Left ventricle myocardium inferior (tissue), 1 donor: Measurements from ENCODE around the gene BCR. TPM values are rescaled to one million over a fixed set of nuclear protein-coding genes. Genes with fewer than 3 reads are reported as not detected.

Source experiments
- DNase-seq: peaks from one replicate; pipeline ENCODE4 v3.0.0-alpha.2; 2020
- H3K27ac ChIP-seq: fragments of 200-600 bp; replicated peaks from 2 replicates; pipeline ENCODE4 v1.8.0; 2021
- H3K27me3 ChIP-seq: fragments of 200-600 bp; 2 replicates; pipeline ENCODE4 v1.8.0; 2021; ENCODE audit warnings: low read depth
- H3K36me3 ChIP-seq: fragments of 200-600 bp; 2 replicates; pipeline ENCODE4 v1.8.0; 2021
- H3K4me1 ChIP-seq: fragments of 200-600 bp; 2 replicates; pipeline ENCODE4 v1.8.0; 2021
- H3K4me3 ChIP-seq: fragments of 200-600 bp; 2 replicates; pipeline ENCODE4 v1.8.0; 2021; ENCODE audit warnings: mild to moderate bottlenecking, moderate library complexity
- H3K9me3 ChIP-seq: fragments of 200-600 bp; replicated peaks from 2 replicates; pipeline ENCODE4 v1.8.0; 2021
- intact Hi-C: fragments of 100-400 bp; cut with micrococcal nuclease; formaldehyde crosslinking; loops from one replicate; pipeline ENCODE4 v1.11.0; 2022
- total RNA-seq: library from RNA; stranded (reverse); fragmentation: NEBNext Ultra II Directional; extraction: Animal tissue kit (Norgen Biotek cat#: 25700); gene quantifications from one replicate; pipeline ENCODE4 v1.2.1, GENCODE V29; 2021
- TF ChIP-seq, protein P1 (sequence below): fragments of 200-600 bp; IDR thresholded peaks from 2 replicates; pipeline ENCODE4 v1.8.0; 2021; ENCODE audit warnings: antibody characterized with exemption, mild to moderate bottlenecking, borderline replicate concordance
- donor health status: DM: no; HTN: yes; CAD: no; lungs with severe emphysema.

BCR gene
- total RNA-seq, 1 donor from 2014 or later, result 26.7 TPM

DNA sequence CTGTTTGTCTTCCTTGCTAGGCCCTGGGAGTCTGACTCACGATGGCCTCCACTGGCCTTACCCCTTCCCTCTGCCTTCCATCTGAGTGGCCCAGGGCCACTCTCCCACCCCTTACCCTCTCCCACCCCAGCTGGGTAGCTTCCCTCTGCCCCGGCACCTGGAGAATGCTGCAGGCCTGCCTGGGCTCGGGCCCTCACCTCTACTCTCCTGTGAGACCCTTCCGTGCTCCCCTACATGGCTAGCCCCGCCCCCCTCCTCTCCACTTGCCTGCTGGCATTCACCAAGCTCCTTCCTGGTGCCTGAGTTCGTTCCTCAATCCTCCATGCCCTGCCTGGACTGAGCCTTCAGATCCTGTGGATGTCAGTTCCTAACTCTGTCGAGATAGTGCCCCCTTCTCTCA is 26.3 kb upstream of the BCR start:
- no peaks in the 10 kb centered on the region for H3K9me3 ChIP-seq
- peaks cover 8% of the 10 kb centered on the region for H3K4me1 ChIP-seq
- H3K4me3 ChIP-seq, result no peak overlapping the region
- H3K36me3 ChIP-seq, result no peaks in the 10 kb centered on the region
- no peak overlapping the region for H3K27ac ChIP-seq
- peaks cover 16% of the 10 kb centered on the region for H3K27me3 ChIP-seq
- TF ChIP-seq, protein P1, sequence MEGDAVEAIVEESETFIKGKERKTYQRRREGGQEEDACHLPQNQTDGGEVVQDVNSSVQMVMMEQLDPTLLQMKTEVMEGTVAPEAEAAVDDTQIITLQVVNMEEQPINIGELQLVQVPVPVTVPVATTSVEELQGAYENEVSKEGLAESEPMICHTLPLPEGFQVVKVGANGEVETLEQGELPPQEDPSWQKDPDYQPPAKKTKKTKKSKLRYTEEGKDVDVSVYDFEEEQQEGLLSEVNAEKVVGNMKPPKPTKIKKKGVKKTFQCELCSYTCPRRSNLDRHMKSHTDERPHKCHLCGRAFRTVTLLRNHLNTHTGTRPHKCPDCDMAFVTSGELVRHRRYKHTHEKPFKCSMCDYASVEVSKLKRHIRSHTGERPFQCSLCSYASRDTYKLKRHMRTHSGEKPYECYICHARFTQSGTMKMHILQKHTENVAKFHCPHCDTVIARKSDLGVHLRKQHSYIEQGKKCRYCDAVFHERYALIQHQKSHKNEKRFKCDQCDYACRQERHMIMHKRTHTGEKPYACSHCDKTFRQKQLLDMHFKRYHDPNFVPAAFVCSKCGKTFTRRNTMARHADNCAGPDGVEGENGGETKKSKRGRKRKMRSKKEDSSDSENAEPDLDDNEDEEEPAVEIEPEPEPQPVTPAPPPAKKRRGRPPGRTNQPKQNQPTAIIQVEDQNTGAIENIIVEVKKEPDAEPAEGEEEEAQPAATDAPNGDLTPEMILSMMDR, result no peak
- DNase-seq, result no peak
- intact Hi-C loops, result no loop called here

DNA sequence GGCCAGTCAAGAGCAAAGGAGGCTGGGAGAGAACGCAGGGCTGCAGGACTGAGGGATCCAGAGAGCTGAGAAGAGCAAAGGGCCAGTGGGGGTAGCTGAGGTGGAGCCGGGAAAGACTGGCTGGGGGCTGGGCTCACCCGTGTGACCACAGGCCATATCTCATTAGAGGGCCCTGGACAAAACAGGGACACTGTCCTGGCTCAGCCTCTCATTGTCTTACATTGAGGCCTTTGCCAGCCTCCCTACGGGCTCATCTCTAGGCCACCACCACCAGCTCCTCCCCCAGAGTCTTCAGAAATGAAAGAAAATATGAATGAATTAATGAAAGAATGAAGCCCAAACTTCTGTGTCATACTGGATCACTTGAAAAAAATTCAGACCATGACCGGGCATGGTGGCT is 25.8 kb upstream of the BCR start:
- no peak overlapping the region for H3K4me3 ChIP-seq
- intact Hi-C loops, result no loop called here
- no peaks in the 10 kb centered on the region for H3K9me3 ChIP-seq
- H3K4me1 ChIP-seq, result peaks cover 7% of the 10 kb centered on the region
- TF ChIP-seq, protein P1, result no peak
- H3K27me3 ChIP-seq, result peaks cover 16% of the 10 kb centered on the region
- H3K36me3 ChIP-seq, result no peaks in the 10 kb centered on the region
- H3K27ac ChIP-seq, result no peak overlapping the region
- DNase-seq, result no peak

DNA sequence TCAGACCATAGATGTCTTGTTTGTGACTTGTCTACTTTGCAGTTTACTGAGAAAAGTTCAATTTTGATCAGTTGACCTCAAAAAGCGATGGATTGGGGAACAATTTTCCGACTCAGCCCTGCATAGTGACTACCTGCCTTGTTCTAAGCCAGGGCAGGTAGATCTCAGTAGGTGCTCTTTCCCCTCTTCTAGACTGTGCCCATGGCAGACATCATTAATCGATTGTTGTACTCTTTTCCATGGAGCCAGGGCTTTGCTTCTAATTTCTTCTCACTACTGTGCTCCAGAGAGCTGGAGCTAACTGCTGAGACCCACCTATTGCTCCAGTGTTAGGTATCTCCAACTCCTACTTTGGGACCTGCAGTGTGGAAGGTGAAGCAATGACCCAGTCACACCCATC is 25.2 kb upstream of the BCR start:
- DNase-seq, result no peak
- Histone ChIP-seq H3K4me3 (no peak overlapping the region), H3K36me3 (no peaks in the 10 kb centered on the region), H3K27ac (no peak overlapping the region), H3K9me3 (no peaks in the 10 kb centered on the region), H3K27me3 (peaks cover 16% of the 10 kb centered on the region), H3K4me1 (no peaks in the 10 kb centered on the region)
- TF ChIP-seq, protein P1, result no peak
- intact Hi-C loops, result no loop called here

DNA sequence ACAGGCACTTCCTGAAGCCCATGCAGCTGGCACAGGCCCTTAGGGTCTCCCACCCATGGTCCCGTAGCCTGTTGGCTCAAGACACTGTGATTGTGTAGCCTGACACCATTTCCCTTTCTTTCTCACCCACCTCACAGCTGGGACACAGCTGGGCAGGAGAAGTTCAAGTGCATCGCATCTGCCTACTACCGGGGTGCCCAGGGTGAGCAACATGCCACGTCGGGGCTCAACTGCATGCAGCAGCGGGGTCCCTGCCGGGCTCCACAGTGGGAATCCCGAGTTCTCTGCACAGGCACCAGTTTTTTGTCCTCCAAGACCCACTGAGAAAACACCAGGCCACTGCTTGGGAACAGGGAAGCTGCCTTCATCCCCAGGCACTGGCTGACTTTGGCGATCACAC is 24.5 kb upstream of the BCR start:
- H3K9me3 ChIP-seq, result no peaks in the 10 kb centered on the region
- DNase-seq, result no peak
- intact Hi-C loops, result no loop called here
- peaks cover 16% of the 10 kb centered on the region for H3K27me3 ChIP-seq
- no peaks in the 10 kb centered on the region for H3K36me3 ChIP-seq
- no peak overlapping the region for H3K4me3 ChIP-seq
- TF ChIP-seq, protein P1, result no peak
- H3K4me1 ChIP-seq, result no peaks in the 10 kb centered on the region
- no peak overlapping the region for H3K27ac ChIP-seq

DNA sequence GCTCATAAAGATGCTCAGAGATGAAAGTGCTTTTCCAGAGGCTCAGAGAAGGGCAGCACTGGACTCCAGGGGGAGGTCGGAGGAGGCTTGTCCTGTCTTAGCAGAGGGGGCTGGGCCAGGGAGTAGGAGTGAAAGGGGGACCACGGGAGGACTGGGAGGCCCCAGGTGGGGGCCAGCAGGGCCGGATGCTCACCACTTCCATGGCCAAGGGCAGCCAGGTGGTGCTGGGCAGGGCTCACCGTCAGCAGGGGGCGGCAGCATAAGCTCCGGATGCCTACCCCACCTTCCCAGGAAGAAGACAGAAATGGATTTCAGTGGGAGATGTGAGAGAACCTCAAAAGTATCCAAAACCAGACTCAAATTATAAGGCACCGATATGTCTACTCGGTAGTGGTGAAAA is 24.0 kb upstream of the BCR start:
- TF ChIP-seq, protein P1, result no peak
- Histone ChIP-seq H3K27ac (no peak overlapping the region), H3K9me3 (no peaks in the 10 kb centered on the region), H3K27me3 (peaks cover 16% of the 10 kb centered on the region), H3K4me3 (no peak overlapping the region), H3K4me1 (no peaks in the 10 kb centered on the region), H3K36me3 (no peaks in the 10 kb centered on the region)
- intact Hi-C loops, result no loop called here
- DNase-seq, result no peak
